HG03460 (cell line): ENCODE results near the gene SPSB4.
"Not testable (repeated sequence)": the region's sequence is repeated elsewhere in the genome, so short reads cannot be mapped to it uniquely, and the experiment has no call there.

Source experiments
- ATAC-seq: cut with Tn5 transposase; IDR thresholded peaks from one replicate; pipeline ENCODE4 v1.9.1; 2021; ENCODE audit not compliant: unreplicated experiment

SPSB4 gene

GRCh38 chr3:141114179-141114745 lies 63.1 kb downstream of the SPSB4 start:
- ATAC-seq = no peak

- no peak for ATAC-seq
These were observed 63.8 kb downstream of the SPSB4 start for GRCh38 chr3:141114816-141115460.

GRCh38 chr3:141115789-141116541 lies 64.8 kb downstream of the SPSB4 start:
- ATAC-seq = no peak

GRCh38 chr3:141116721-141117120 lies 65.6 kb downstream of the SPSB4 start:
- no peak for ATAC-seq

GRCh38 chr3:141117982-141118381 lies 66.8 kb downstream of the SPSB4 start:
- not testable (repeated sequence) for ATAC-seq

- ATAC-seq = no peak
These were observed 71.4 kb downstream of the SPSB4 start for GRCh38 chr3:141122455-141123030.

- ATAC-seq = no peak
These were observed 72.7 kb downstream of the SPSB4 start for GRCh38 chr3:141123677-141124410.

- no peak for ATAC-seq
These were observed 73.6 kb downstream of the SPSB4 start for GRCh38 chr3:141124715-141125114.

GRCh38 chr3:141125351-141125750 lies 74.2 kb downstream of the SPSB4 start:
- no peak for ATAC-seq

GRCh38 chr3:141126661-141127343 lies 75.7 kb downstream of the SPSB4 start:
- ATAC-seq = no peak

- ATAC-seq = no peak
These were observed 76.4 kb downstream of the SPSB4 start for GRCh38 chr3:141127344-141128125.

- ATAC-seq = no peak
These were observed 77.1 kb downstream of the SPSB4 start for GRCh38 chr3:141128126-141128777.

GRCh38 chr3:141129049-141129448 lies 77.9 kb downstream of the SPSB4 start:
- no peak for ATAC-seq

GRCh38 chr3:141129541-141130011 lies 78.4 kb downstream of the SPSB4 start:
- no peak for ATAC-seq

- no peak for ATAC-seq
These were observed 92.4 kb downstream of the SPSB4 start for GRCh38 chr3:141143517-141143916.

- no peak for ATAC-seq
These were observed 95.9 kb downstream of the SPSB4 start for GRCh38 chr3:141146979-141147470.

- no peak for ATAC-seq
These were observed 96.5 kb downstream of the SPSB4 start for GRCh38 chr3:141147657-141148056.

- no peak for ATAC-seq
These were observed 97.0 kb downstream of the SPSB4 start for GRCh38 chr3:141148169-141148568.

- ATAC-seq = no peak
These were observed 97.6 kb downstream of the SPSB4 start for GRCh38 chr3:141148770-141149169.
